DOHH2 (cell line): ENCODE data around the gene SLC22A1.

Experiments used
- H3F3A ChIP-seq: fragments of 200-600 bp; sonication (generic), shearing (Covaris generic); 2 replicates; pipeline ENCODE4 v1.6.0; 2016; ENCODE audit warnings: antibody characterized with exemption, mild to moderate bottlenecking; ENCODE audit not compliant: control insufficient read depth, insufficient read depth
- H3K27ac ChIP-seq: fragments of 200-600 bp; sonication (generic); 2 replicates; pipeline ENCODE4 v1.5.1; 2014; ENCODE audit warnings: low read depth, mild to moderate bottlenecking, low read length, moderate library complexity
- H3K27me3 ChIP-seq: fragments of 200-600 bp; sonication (generic); 2 replicates; pipeline ENCODE4 v1.6.1; 2014; ENCODE audit warnings: mild to moderate bottlenecking, low read length, mixed read lengths; ENCODE audit not compliant: control insufficient read depth
- H3K36me3 ChIP-seq: fragments of 200-600 bp; sonication (generic); 2 replicates; pipeline ENCODE4 v1.6.1; 2014; ENCODE audit warnings: mild to moderate bottlenecking, low read length, moderate library complexity, mixed read lengths; ENCODE audit not compliant: control insufficient read depth
- H3K4me1 ChIP-seq: fragments of 200-600 bp; sonication (generic); 2 replicates; pipeline ENCODE4 v1.6.1; 2014; ENCODE audit warnings: mild to moderate bottlenecking, low read length, mixed read lengths; ENCODE audit not compliant: control insufficient read depth
- H3K4me2 ChIP-seq: fragments of 200-600 bp; sonication (generic); 2 replicates; pipeline ENCODE4 v1.6.0; 2014; ENCODE audit warnings: mild to moderate bottlenecking, low read length, moderate library complexity
- H3K4me3 ChIP-seq: fragments of 200-600 bp; sonication (generic); 2 replicates; pipeline ENCODE4 v1.5.1; 2014; ENCODE audit warnings: mild to moderate bottlenecking, low read length, mixed read lengths
- H3K79me2 ChIP-seq: fragments of 200-600 bp; sonication (generic); 2 replicates; pipeline ENCODE4 v1.6.1; 2014; ENCODE audit warnings: mild to moderate bottlenecking, low read length, mixed read lengths; ENCODE audit not compliant: control insufficient read depth
- H3K9me2 ChIP-seq: fragments of 200-600 bp; sonication (generic); replicated peaks from 2 replicates; pipeline ENCODE4 v1.6.1; 2014; ENCODE audit warnings: mild to moderate bottlenecking, low read length, mixed read lengths; ENCODE audit not compliant: control insufficient read depth
- H3K9me3 ChIP-seq: fragments of 200-600 bp; sonication (generic); 2 replicates; pipeline ENCODE4 v1.6.1; 2014; ENCODE audit warnings: antibody characterized with exemption, low read length, mixed read lengths; ENCODE audit not compliant: control insufficient read depth, insufficient read depth
- H4K20me1 ChIP-seq: fragments of 200-600 bp; sonication (generic); 2 replicates; pipeline ENCODE4 v1.6.0; 2014; ENCODE audit warnings: low read depth, mild to moderate bottlenecking, antibody characterized with exemption, low read length, moderate library complexity; ENCODE audit not compliant: control insufficient read depth, insufficient read depth
- EZH2phosphoT487 ChIP-seq: fragments of 200-600 bp; sonication (generic); IDR thresholded peaks from 2 replicates; pipeline ENCODE4 v1.6.1; 2017; ENCODE audit warnings: borderline replicate concordance, mild to moderate bottlenecking, antibody characterized with exemption, low read length, moderate library complexity, mixed read lengths
- TF ChIP-seq, protein P1 (sequence below): fragments of 200-600 bp; sonication (generic); IDR thresholded peaks from one replicate; pipeline ENCODE4 v1.5.1; 2014; ENCODE audit warnings: antibody characterized with exemption, mild to moderate bottlenecking, low read depth, low read length; ENCODE audit not compliant: poor library complexity, severe bottlenecking

SLC22A1 gene

DNA sequence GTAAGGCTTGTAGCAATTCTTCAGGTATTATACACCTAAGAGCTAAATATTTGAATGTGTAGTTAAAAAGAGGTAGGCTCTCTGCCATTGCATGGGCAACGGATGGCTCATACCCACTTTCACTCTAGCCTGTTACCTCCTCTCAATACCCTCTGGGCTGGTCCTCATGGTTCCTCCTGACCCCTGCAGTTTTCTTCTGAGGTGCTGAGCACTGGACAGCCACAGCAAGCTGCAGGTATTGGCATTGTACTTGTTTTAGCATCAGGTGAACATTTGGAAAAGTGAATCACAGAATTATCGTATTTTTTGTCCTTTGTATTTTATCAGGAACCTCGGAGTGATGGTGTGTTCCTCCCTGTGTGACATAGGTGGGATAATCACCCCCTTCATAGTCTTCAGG lies 32.9 kb downstream of the SLC22A1 start:
- Histone ChIP-seq H3K4me1 (no peaks in the 10 kb centered on the region), H3K9me2 (no peaks in the 10 kb centered on the region), H3K4me2 (no peak overlapping the region), H4K20me1 (no peaks in the 10 kb centered on the region), H3K4me3 (no peak overlapping the region), H3F3A (no peaks in the 10 kb centered on the region), H3K27me3 (no peaks in the 10 kb centered on the region), H3K27ac (no peak overlapping the region), H3K9me3 (no peaks in the 10 kb centered on the region), H3K79me2 (no peaks in the 10 kb centered on the region), H3K36me3 (no peaks in the 10 kb centered on the region)
- TF ChIP-seq, protein P1, sequence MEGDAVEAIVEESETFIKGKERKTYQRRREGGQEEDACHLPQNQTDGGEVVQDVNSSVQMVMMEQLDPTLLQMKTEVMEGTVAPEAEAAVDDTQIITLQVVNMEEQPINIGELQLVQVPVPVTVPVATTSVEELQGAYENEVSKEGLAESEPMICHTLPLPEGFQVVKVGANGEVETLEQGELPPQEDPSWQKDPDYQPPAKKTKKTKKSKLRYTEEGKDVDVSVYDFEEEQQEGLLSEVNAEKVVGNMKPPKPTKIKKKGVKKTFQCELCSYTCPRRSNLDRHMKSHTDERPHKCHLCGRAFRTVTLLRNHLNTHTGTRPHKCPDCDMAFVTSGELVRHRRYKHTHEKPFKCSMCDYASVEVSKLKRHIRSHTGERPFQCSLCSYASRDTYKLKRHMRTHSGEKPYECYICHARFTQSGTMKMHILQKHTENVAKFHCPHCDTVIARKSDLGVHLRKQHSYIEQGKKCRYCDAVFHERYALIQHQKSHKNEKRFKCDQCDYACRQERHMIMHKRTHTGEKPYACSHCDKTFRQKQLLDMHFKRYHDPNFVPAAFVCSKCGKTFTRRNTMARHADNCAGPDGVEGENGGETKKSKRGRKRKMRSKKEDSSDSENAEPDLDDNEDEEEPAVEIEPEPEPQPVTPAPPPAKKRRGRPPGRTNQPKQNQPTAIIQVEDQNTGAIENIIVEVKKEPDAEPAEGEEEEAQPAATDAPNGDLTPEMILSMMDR: no peak
- no peak for TF ChIP-seq EZH2phosphoT487

GRCh38 chr6:160156842-160157241 lies 35.2 kb downstream of the SLC22A1 start:
- H3K4me3 ChIP-seq: no peak overlapping the region
- H3K27me3 ChIP-seq: no peaks in the 10 kb centered on the region
- no peak overlapping the region for H3K4me2 ChIP-seq
- TF ChIP-seq, protein P1: no peak
- H3K36me3 ChIP-seq: no peaks in the 10 kb centered on the region
- H3K27ac ChIP-seq: no peak overlapping the region
- H3K9me2 ChIP-seq: no peaks in the 10 kb centered on the region
- no peaks in the 10 kb centered on the region for H4K20me1 ChIP-seq
- H3F3A ChIP-seq: no peaks in the 10 kb centered on the region
- H3K79me2 ChIP-seq: no peaks in the 10 kb centered on the region
- H3K9me3 ChIP-seq: no peaks in the 10 kb centered on the region
- no peaks in the 10 kb centered on the region for H3K4me1 ChIP-seq

GRCh38 chr6:160160450-160160849 lies 38.8 kb downstream of the SLC22A1 start:
- H3K4me3 ChIP-seq: no peak overlapping the region
- H3K27ac ChIP-seq: no peak overlapping the region
- no peak overlapping the region for H3K4me2 ChIP-seq
- no peaks in the 10 kb centered on the region for H3K9me3 ChIP-seq
- no peak for TF ChIP-seq EZH2phosphoT487
- TF ChIP-seq, protein P1: no peak
- H3K79me2 ChIP-seq: no peaks in the 10 kb centered on the region
- H4K20me1 ChIP-seq: no peaks in the 10 kb centered on the region
- H3K4me1 ChIP-seq: no peaks in the 10 kb centered on the region
- H3K9me2 ChIP-seq: no peaks in the 10 kb centered on the region
- H3F3A ChIP-seq: no peaks in the 10 kb centered on the region
- no peaks in the 10 kb centered on the region for H3K27me3 ChIP-seq
- H3K36me3 ChIP-seq: no peaks in the 10 kb centered on the region
